ENCODE results near the gene NBAS. TPM values are rescaled to one million over a fixed set of nuclear protein-coding genes. Genes with fewer than 3 reads are reported as not detected.

NBAS gene
- polyA plus RNA-seq, 1 experiment, result 35.6 TPM

GRCh38 chr2:15582710-15583357, 21.7 kb upstream of the NBAS start:
- ChIA-PET POLR2A (no interaction called here), CTCF (interaction anchor here (1.7 kb wide), 1 partner anchor 10 kb away, joined by 5 read pairs; no protein-coding TSS in a partner anchor)
- Histone ChIP-seq H3K4me3 (ENCODE audit: low read depth, low read length) (no peak overlapping the region), H3K36me3 (ENCODE audit: control insufficient read depth, insufficient read depth, low read length) (no peaks in the 10 kb centered on the region), H3K27me3 (ENCODE audit: control insufficient read depth, insufficient read depth, low read length) (no peaks in the 10 kb centered on the region; the same call in none of the 2 replicates)
- TF ChIP-seq CTCF (IDR thresholded peaks at IDR 0.05; ENCODE audit: insufficient read depth, low read depth, low read length), result no peak
- no peak for DNase-seq (ENCODE audit: low read depth)

- DNase-seq (ENCODE audit: low read depth), result no peak
- ChIA-PET CTCF (interaction anchor here (0.6 kb wide), 1 partner anchor 11 kb away, joined by 4 read pairs; the partner anchor contains the start of gene DDX1), POLR2A (no interaction called here)
- Histone ChIP-seq H3K27me3 (ENCODE audit: control insufficient read depth, insufficient read depth, low read length) (no peaks in the 10 kb centered on the region; the same call in none of the 2 replicates), H3K36me3 (ENCODE audit: control insufficient read depth, insufficient read depth, low read length) (no peaks in the 10 kb centered on the region), H3K4me3 (ENCODE audit: low read depth, low read length) (no peak overlapping the region)
- TF ChIP-seq CTCF (IDR thresholded peaks at IDR 0.05; ENCODE audit: insufficient read depth, low read depth, low read length), result no peak
These were observed 19.3 kb upstream of the NBAS start for GRCh38 chr2:15580451-15580850.

- ChIA-PET CTCF (interaction anchor here (0.9 to 1.4 kb wide), 3 partner anchors 9 to 14 kb away, joined by 3 read pairs; no protein-coding TSS in a partner anchor), POLR2A (no interaction called here)
- no peaks in the 10 kb centered on the region for H3K36me3 ChIP-seq (ENCODE audit: control insufficient read depth, insufficient read depth, low read length)
- no peak for TF ChIP-seq CTCF (IDR thresholded peaks at IDR 0.05; ENCODE audit: insufficient read depth, low read depth, low read length)
- H3K4me3 ChIP-seq (ENCODE audit: low read depth, low read length), result no peak overlapping the region
- H3K27me3 ChIP-seq (ENCODE audit: control insufficient read depth, insufficient read depth, low read length), result no peaks in the 10 kb centered on the region; the same call in none of the 2 replicates
- DNase-seq (ENCODE audit: low read depth), result no peak
These were observed 18.5 kb upstream of the NBAS start for GRCh38 chr2:15579641-15580040.

- POLR2A ChIA-PET, result interaction anchor here (0.5 kb wide), 1 partner anchor 16 kb away, joined by 24 read pairs; no protein-coding TSS in a partner anchor
These were observed 16.1 kb upstream of the NBAS start for GRCh38 chr2:15577071-15577735.

More at GRCh38 chr2:15577071-15577735, 16.1 kb upstream of the NBAS start:
- CTCF ChIA-PET, result interaction anchor here (0.7 to 5.7 kb wide), 18 partner anchors 8 to 1150 kb away, joined by 3 to 66 read pairs (median 3); partner anchors contain the start of genes DDX1 and NBAS
- H3K27me3 ChIP-seq (ENCODE audit: control insufficient read depth, insufficient read depth, low read length), result peaks cover 2% of the 10 kb centered on the region; the same call in 1 of the 2 replicates
- no peak for DNase-seq (ENCODE audit: low read depth)
- no peaks in the 10 kb centered on the region for H3K36me3 ChIP-seq (ENCODE audit: control insufficient read depth, insufficient read depth, low read length)
- H3K4me3 ChIP-seq (ENCODE audit: low read depth, low read length), result no peak overlapping the region
- peak; percentile 90 for TF ChIP-seq CTCF (IDR thresholded peaks at IDR 0.05; ENCODE audit: insufficient read depth, low read depth, low read length)

All from BJ (cell line).